GM13976 (cell line): ENCODE results near the gene MAGI3.
"Not testable (repeated sequence)": the region's sequence is repeated elsewhere in the genome, so short reads cannot be mapped to it uniquely, and the experiment has no call there.

Experiments
- DNase-seq: peaks from one replicate; pipeline ENCODE4 v3.0.0; 2012; ENCODE audit warnings: low spot score
- in situ Hi-C: fragments of 300-500 bp; cut with MboI; formaldehyde crosslinking; loops from one replicate; pipeline ENCODE4 v1.12.0; 2022; ENCODE audit warnings: low sequenced_read_pairs, mixed read lengths, inconsistent platforms; ENCODE audit not compliant: unreplicated experiment
- TF ChIP-seq, protein P1 (sequence below): IDR thresholded peaks from 2 replicates; pipeline ENCODE4 v1.5.1; 2012; ENCODE audit warnings: borderline replicate concordance, mild to moderate bottlenecking; ENCODE audit not compliant: insufficient read depth; ENCODE audit errors: extremely low read depth, missing control alignments, control extremely low read depth

Gene MAGI3

GRCh38 chr1:113488576-113489177, 98.4 kb downstream of the MAGI3 start:
- DNase-seq: no peak
- TF ChIP-seq, protein P1, sequence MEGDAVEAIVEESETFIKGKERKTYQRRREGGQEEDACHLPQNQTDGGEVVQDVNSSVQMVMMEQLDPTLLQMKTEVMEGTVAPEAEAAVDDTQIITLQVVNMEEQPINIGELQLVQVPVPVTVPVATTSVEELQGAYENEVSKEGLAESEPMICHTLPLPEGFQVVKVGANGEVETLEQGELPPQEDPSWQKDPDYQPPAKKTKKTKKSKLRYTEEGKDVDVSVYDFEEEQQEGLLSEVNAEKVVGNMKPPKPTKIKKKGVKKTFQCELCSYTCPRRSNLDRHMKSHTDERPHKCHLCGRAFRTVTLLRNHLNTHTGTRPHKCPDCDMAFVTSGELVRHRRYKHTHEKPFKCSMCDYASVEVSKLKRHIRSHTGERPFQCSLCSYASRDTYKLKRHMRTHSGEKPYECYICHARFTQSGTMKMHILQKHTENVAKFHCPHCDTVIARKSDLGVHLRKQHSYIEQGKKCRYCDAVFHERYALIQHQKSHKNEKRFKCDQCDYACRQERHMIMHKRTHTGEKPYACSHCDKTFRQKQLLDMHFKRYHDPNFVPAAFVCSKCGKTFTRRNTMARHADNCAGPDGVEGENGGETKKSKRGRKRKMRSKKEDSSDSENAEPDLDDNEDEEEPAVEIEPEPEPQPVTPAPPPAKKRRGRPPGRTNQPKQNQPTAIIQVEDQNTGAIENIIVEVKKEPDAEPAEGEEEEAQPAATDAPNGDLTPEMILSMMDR: no peak
- in situ Hi-C loops: no loop called here

- TF ChIP-seq, protein P1: no peak
- in situ Hi-C loops: no loop called here
- DNase-seq: no peak
Observed at GRCh38 chr1:113490384-113490783, 100.1 kb downstream of the MAGI3 start.

GRCh38 chr1:113493533-113493932, 103.2 kb downstream of the MAGI3 start:
- in situ Hi-C loops: no loop called here
- TF ChIP-seq, protein P1: no peak

DNA sequence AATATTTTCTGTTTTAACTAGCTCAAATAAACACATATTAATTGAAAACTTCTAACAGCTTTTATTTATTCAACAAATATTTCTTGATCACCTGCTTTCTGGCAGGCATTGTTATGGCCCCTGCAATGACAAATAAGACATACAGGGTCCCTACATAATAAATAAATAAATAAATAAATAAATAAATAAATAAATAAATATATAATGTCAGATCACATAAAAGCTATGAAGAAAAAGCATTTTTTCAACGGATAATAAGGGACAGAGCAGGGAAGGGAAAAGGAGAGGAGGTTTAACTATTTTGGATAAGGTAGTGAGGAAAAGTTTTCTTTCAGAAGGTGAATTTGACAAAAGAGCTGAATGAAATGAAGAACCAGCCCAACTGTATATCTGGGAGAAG, 115.0 kb downstream of the MAGI3 start:
- DNase-seq: no peak
- in situ Hi-C loops: no loop called here
- TF ChIP-seq, protein P1: no peak

More at GRCh38 chr1:113493533-113493932, 103.2 kb downstream of the MAGI3 start:
- no peak for DNase-seq

DNA sequence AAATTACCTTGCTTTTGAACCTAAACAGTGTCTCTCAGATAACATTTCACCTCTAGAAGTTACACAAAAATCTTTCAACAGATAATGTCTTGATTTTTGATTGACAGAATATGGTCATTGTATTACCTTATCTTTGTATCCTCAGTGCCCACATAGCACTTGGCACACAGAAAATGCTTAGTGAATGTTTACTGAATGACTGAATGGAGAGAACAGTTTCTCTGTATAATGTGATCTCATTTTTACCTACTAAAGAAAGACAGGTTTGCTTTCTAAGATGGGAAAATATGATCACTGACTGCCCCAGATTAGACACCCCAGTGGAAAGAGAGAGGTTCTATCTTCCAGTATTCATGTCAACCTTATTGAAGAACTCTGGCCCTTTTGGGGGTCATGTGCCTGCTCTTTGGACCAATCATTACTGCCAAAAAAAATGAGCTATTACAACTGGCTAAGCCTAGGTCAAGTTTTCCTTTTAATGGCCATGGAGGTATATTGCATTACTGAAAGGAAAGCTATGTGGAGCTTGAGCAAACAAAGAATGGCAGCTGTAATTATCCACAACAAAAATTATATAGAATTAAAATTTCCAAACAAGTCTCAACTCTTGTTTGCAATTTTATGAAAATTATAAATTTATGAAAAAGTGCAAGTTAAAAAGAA, 117.4 kb downstream of the MAGI3 start:
- TF ChIP-seq, protein P1: no peak
- DNase-seq: no peak
- in situ Hi-C loops: no loop called here

DNA sequence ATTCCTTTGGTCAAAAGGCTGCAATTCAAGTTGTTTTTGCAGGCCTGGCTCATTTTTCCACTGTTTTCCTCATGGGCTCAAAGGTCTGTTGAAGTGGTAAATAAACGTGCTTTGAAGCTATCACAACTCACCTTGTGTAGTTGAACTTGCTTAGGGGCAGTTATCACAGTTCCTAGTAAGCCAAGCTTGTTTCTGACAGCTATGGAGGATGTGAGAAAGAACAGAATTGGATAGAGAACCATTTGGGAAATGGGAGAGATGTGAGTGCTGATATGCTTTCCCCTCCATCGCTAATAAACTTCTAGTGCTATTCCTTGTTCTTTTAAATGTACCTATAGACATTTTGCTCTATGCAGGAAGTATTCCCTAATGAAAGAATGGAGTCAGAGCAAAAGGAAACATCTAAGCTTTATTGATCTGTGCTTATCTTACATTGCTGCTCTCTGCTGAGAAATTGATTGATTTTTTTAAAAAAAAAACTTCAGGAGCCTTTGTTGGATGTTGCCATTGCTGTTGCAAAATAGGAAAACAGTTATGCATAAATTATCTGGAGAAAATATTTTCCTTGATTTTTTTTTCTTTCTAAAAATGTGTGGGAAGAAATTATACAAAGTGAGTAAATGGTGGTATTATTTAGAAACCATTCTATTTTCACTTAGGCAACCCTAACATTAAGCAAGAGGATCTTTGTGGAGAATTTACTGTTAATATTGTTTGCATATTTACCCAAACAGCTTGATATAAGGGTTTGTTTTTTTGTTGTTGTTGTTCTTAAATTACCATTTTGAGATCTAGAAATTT, 118.2 kb downstream of the MAGI3 start:
- in situ Hi-C loops: no loop called here
- no peak for DNase-seq
- TF ChIP-seq, protein P1: no peak

- in situ Hi-C loops, DNase-seq: not testable (repeated sequence)
Observed at GRCh38 chr1:113509766-113510165, 119.5 kb downstream of the MAGI3 start.
